HepG2 (cell line): ENCODE results near the gene C2. TPM values are rescaled to one million over a fixed set of nuclear protein-coding genes. Genes with fewer than 3 reads are reported as not detected.

Experiments used
- ATAC-seq: fragments of 200-7000 bp; cut with Tn5 transposase; 3 replicates; pipeline ENCODE4 v1.9.1; 2020; ENCODE audit warnings: mild to moderate bottlenecking, moderate library complexity
- BruUV-seq: library from RNA; stranded (reverse); fragments of 400-500 nt; replicated peaks from 2 replicates; lab custom pipeline; 2021; lab: Mats Ljungman, UMichigan
- CTCF ChIA-PET: fragments of 300-600 bp; formaldehyde crosslinking; extraction: SDS; loops from one replicate; lab custom pipeline; 2021; ENCODE audit warnings: low total read pairs, inconsistent platforms, low intra/inter-chr PET ratio; lab: Yijun Ruan, JAX
- POLR2A ChIA-PET: fragments of 350-600 bp; sonication (Branson Sonifier 250); formaldehyde crosslinking; loops from one replicate; lab custom pipeline; 2020; ENCODE audit warnings: antibody characterized with exemption, inconsistent platforms; lab: Yijun Ruan, JAX
- DNase-seq: peaks from one replicate; pipeline ENCODE4 v3.0.0-alpha.2; 2015; ENCODE audit warnings: low spot score
- FAIRE-seq: peaks from 3 replicates; lab custom pipeline; 2011; peaks lifted over from hg19 to GRCh38; lab: Jason Lieb, UNC
- H2AFZ ChIP-seq: one replicate; pipeline ENCODE4 v1.6.1; 2011; ENCODE audit warnings: low read length, inconsistent platforms
- H3K27ac ChIP-seq: fragments of 300-600 bp; 3 replicates; pipeline ENCODE4 v1.8.0; 2011; ENCODE audit warnings: mixed run types, mild to moderate bottlenecking, mixed read lengths, low read length, inconsistent platforms; ENCODE audit not compliant: insufficient read depth; ENCODE audit errors: extremely low read length
- H3K27me3 ChIP-seq, 2 experiments: fragments of 200-600 bp in 1 of 2; 2 replicates in 1 of 2; 3 replicates in 1 of 2; pipeline versions ENCODE4 v1.6.0 to v1.8.0; 2011; ENCODE audit warnings: low read length in 2 of 2, mild to moderate bottlenecking in 2 of 2, moderate library complexity in 2 of 2, inconsistent platforms in 1 of 2; ENCODE audit not compliant: insufficient read depth in 2 of 2, control insufficient read depth in 1 of 2
- H3K36me3 ChIP-seq, 2 experiments: fragments of 200-600 bp in 1 of 2; replicated peaks in 1 of 2; 2 replicates in 1 of 2; 3 replicates in 1 of 2; pipeline versions ENCODE4 v1.5.1 to v1.8.0; 2011; ENCODE audit warnings: low read length in 2 of 2, inconsistent platforms in 1 of 2; ENCODE audit not compliant: insufficient read depth in 2 of 2, control insufficient read depth in 1 of 2
- H3K4me1 ChIP-seq: 2 replicates; pipeline ENCODE4 v1.5.1; 2012; ENCODE audit warnings: low read length, inconsistent platforms; ENCODE audit not compliant: insufficient read depth
- H3K4me2 ChIP-seq: 2 replicates; pipeline ENCODE4 v1.6.0; 2011; ENCODE audit warnings: low read depth, low read length, inconsistent platforms
- H3K4me3 ChIP-seq, 3 experiments: fragments of 200-600 bp in 1 of 3; sonication (generic), shearing (Covaris generic) in 1 of 3; replicated peaks in 1 of 3; 2 replicates each; pipeline ENCODE4 v1.5.1; 2011 to 2016; ENCODE audit warnings: low read length in 3 of 3, inconsistent platforms in 2 of 3, low read depth in 2 of 3, mild to moderate bottlenecking in 2 of 3, control low read depth in 1 of 3, mixed read lengths in 1 of 3; ENCODE audit not compliant: insufficient read depth in 1 of 3
- H3K79me2 ChIP-seq: one replicate; pipeline ENCODE4 v1.6.1; 2011; ENCODE audit warnings: low read length, inconsistent platforms; ENCODE audit not compliant: insufficient read depth
- H3K9ac ChIP-seq: 2 replicates; pipeline ENCODE4 v1.6.0; 2011; ENCODE audit warnings: mild to moderate bottlenecking, low read depth, low read length, inconsistent platforms; ENCODE audit not compliant: insufficient read depth
- H3K9me3 ChIP-seq: 2 replicates; pipeline ENCODE4 v1.5.1; 2012; ENCODE audit warnings: mild to moderate bottlenecking, low read length
- H4K20me1 ChIP-seq: 2 replicates; pipeline ENCODE4 v1.6.0; 2011; ENCODE audit warnings: inconsistent platforms, mild to moderate bottlenecking, low read length, moderate library complexity; ENCODE audit not compliant: insufficient read depth
- ARNT2 ChIP-seq: sonication (generic); formaldehyde crosslinking; IDR thresholded peaks from 2 replicates; pipeline ENCODE4 v1.8.0; 2022; ENCODE audit warnings: mild to moderate bottlenecking, low read depth, missing genetic modification reagents, moderate library complexity
- ELF3 ChIP-seq: IDR thresholded peaks from 2 replicates; pipeline ENCODE4 v1.6.1; 2016; ENCODE audit warnings: missing genetic modification reagents, missing compliant biosample characterization
- ELF4 ChIP-seq: sonication (generic); formaldehyde crosslinking; IDR thresholded peaks from 2 replicates; pipeline ENCODE4 v1.5.0; 2020; ENCODE audit warnings: missing genetic modification reagents, mild to moderate bottlenecking, moderate library complexity, borderline replicate concordance
- MAFK ChIP-seq, 2 experiments: IDR thresholded peaks in 1 of 2; conservative IDR thresholded peaks in 1 of 2; 2 replicates each; pipeline ENCODE4 v1.6.1; 2011; ENCODE audit warnings: improper control_type of control experiment in 2 of 2, low read length in 2 of 2
- NFKBIZ ChIP-seq: IDR thresholded peaks from 2 replicates; pipeline ENCODE4 v1.6.1; 2018; ENCODE audit warnings: missing genetic modification reagents, missing compliant biosample characterization
- RNF219 ChIP-seq: sonication (generic); formaldehyde crosslinking; IDR thresholded peaks from 2 replicates; pipeline ENCODE4 v1.5.0; 2020; ENCODE audit warnings: mild to moderate bottlenecking, missing genetic modification reagents
- RXRA ChIP-seq: sonication (generic); formaldehyde crosslinking; IDR thresholded peaks from 2 replicates; pipeline ENCODE4 v1.5.1; 2020; ENCODE audit warnings: missing genetic modification reagents
- SIN3A ChIP-seq: IDR thresholded peaks from 2 replicates; pipeline ENCODE4 v1.6.1; 2011; ENCODE audit warnings: low read depth, mild to moderate bottlenecking, control low read depth, low read length, borderline replicate concordance
- SKIL ChIP-seq: sonication (generic); formaldehyde crosslinking; IDR thresholded peaks from 2 replicates; pipeline ENCODE4 v1.8.0; 2022; ENCODE audit warnings: missing genetic modification reagents, mild to moderate bottlenecking, moderate library complexity, borderline replicate concordance
- TAF15 ChIP-seq: fragments of 200-400 bp; formaldehyde crosslinking; IDR thresholded peaks from one replicate; pipeline ENCODE4 v1.6.1; 2018; ENCODE audit warnings: mild to moderate bottlenecking, low read depth, low read length; ENCODE audit not compliant: poor library complexity, severe bottlenecking
- ZBTB21 ChIP-seq: sonication (generic); formaldehyde crosslinking; IDR thresholded peaks from 2 replicates; pipeline ENCODE4 v1.4.0; 2020; ENCODE audit warnings: missing genetic modification reagents
- ZNF546 ChIP-seq: sonication (generic); formaldehyde crosslinking; conservative IDR thresholded peaks from 2 replicates; pipeline ENCODE4 v1.8.1; 2023; ENCODE audit warnings: mild to moderate bottlenecking, missing genetic modification reagents
- ZNF576 ChIP-seq: sonication (generic); formaldehyde crosslinking; IDR thresholded peaks from 2 replicates; pipeline ENCODE4 v1.4.0; 2020; ENCODE audit warnings: mild to moderate bottlenecking, missing genetic modification reagents
- ZNF747 ChIP-seq: sonication (generic); formaldehyde crosslinking; IDR thresholded peaks from 2 replicates; pipeline ENCODE4 v1.8.1; 2023; ENCODE audit warnings: missing genetic modification reagents, mild to moderate bottlenecking, borderline replicate concordance
- WGBS: methylation state at CpG from one replicate; pipeline ENCODE4 v1.1.6; 2017; ENCODE audit warnings: low lambda C conversion rate; 5-methylcytosine and 5-hydroxymethylcytosine counted together
- in situ Hi-C: cut with HindIII; loops from 2 replicates; pipeline ENCODE4 v1.10.0; 2017; ENCODE audit warnings: low pct_unique_long_range_greater_than_20kb; ENCODE audit not compliant: extremely low pct_ligation_motif_present
- intact Hi-C: fragments of 100-400 bp; cut with micrococcal nuclease; formaldehyde crosslinking; loops from one replicate; pipeline ENCODE4 v1.10.0; 2022; ENCODE audit not compliant: unreplicated experiment
- polyA plus RNA-seq, 8 experiments: library from polyadenylated mRNA; depleted of rRNA in 3 of 8; stranded (reverse) in 7 of 8; unstranded in 1 of 8; fragments of >200 nt; fragmentation: Illumina TruSeq in 4 of 8; extraction: Trizol in 4 of 8; gene quantifications; 2 replicates each; pipeline versions ENCODE4 v1.2.1 to v1.2.3, GENCODE V29; 2011 to 2016; ENCODE audit warnings: low read depth in 4 of 8, missing spikeins in 1 of 8, mixed read lengths in 1 of 8; ENCODE audit not compliant: insufficient read depth in 1 of 8
- total RNA-seq, 5 experiments: library from RNA; depleted of rRNA; stranded (reverse); fragments of >200 nt; fragmentation: Illumina TruSeq; extraction: Trizol; gene quantifications; 2 replicates each; pipeline ENCODE4 v1.2.3, GENCODE V29; 2016; ENCODE audit warnings: low read depth in 1 of 5
- TF ChIP-seq, protein P1 (sequence below): sonication (generic); formaldehyde crosslinking; IDR thresholded peaks from 2 replicates; pipeline ENCODE4 v1.9.0; 2021; ENCODE audit warnings: missing genetic modification reagents, borderline replicate concordance

Gene C2
- total and polyA plus RNA-seq, 2 of the 13 experiments (the other 11 are each of a cell fraction or from before 2014, with no cell fraction given): 165 to 307 TPM

DNA sequence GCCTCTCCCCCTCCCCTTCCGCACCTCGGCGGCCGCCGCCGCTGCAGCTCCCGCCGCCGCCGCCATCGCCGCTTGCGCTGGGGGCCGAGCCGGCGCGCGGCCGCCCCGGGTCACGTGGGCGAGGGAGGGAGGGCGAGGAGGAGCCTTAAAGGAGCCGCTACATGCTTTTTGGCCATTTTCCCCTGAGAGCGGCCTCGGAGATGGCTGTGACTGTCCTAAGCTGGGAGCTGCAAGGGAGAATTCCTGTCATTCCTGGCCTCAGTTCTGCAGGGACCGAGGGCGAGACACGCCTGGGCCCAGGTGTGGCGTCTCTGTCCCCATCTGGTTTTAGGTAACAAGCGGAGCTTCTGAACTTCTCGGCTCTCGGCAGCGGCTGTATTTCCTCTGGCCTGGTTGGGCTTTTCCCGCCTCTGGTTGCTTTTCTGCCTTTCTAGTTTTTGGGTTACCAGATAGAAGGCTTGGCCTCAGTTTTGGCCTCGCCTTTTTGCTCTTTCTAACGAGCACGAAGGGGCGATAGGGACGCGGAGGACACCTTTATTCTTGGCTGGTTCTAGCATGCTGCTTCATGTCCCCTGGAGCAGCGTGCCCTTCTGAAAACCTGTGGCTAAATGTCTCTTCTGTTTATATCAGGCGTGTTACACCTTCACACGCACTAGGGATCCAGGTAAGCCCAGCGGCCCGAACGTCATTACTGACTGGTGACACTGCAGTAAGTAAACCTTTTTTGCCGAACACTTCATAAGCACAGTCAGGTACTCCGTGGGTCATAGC lies 29.7 kb upstream of the C2 start, which contains the start of gene EHMT2:
Gene EHMT2, minus strand, starts transcription at position 87 of the 771 bp plus-strand sequence. Its CDS starts 21 bp downstream, at position 66.
- 2% methylated on average over 23 of the region's 49 CpGs for WGBS
- Histone ChIP-seq H3K4me2 (peak within 1 kb of the TSS; percentile 98), H3K9me3 (no peaks in the 10 kb centered on the region), H3K36me3 (peaks cover 11 to 20% of the 10 kb centered on the region in 2 experiments), H3K9ac (peak within 1 kb of the TSS; percentile 84), H2AFZ (peak within 1 kb of the TSS; percentile 66), H4K20me1 (no peaks in the 10 kb centered on the region), H3K27ac (peak within 1 kb of the TSS; percentile 73), H3K79me2 (peaks cover 26% of the 10 kb centered on the region), H3K4me3 (peak within 1 kb of the TSS; percentile 89 to 100 (median 96)), H3K4me1 (peaks cover 39% of the 10 kb centered on the region), H3K27me3 (peaks cover 0 to 7% of the 10 kb centered on the region in 2 experiments; a peak in 1 of 5 replicates)
- DNase-seq: peak; percentile 76
- FAIRE-seq: peak; percentile 63
- ChIA-PET POLR2A (interaction anchor here (0.6 to 4.7 kb wide), 26 partner anchors 10 to 1074 kb away, joined by 3 to 41 read pairs (median 6); partner anchors contain the start of genes APOM, C2, C6orf47 and CFB), CTCF (no interaction called here)
- peak; percentile 70 for ATAC-seq
- intact Hi-C loops: loop anchor here (1.0 to 5.0 kb wide), 4 partner anchors 33 to 65 kb away; no protein-coding TSS in a partner anchor
- BruUV-seq: TSS peak; percentile 91
- in situ Hi-C loops: no loop called here
- TF ChIP-seq ELF4 (CRISPR knock-in tag): peak; percentile 54; the same call in 1 of the 2 replicates
- no peak for TF ChIP-seq ZNF546 (CRISPR knock-in tag)
- peak; percentile 60; the same call in 1 of the 2 replicates for TF ChIP-seq SIN3A
- no peak for TF ChIP-seq ZNF747 (CRISPR knock-in tag)
- no peak; the same call in 1 of the 2 replicates for TF ChIP-seq RXRA (CRISPR knock-in tag)
- peak; percentile 29; the same call in 1 of the 2 replicates for TF ChIP-seq NFKBIZ (CRISPR knock-in tag)
- no peak; the same call in 1 of the 2 replicates for TF ChIP-seq ARNT2 (CRISPR knock-in tag)
- TF ChIP-seq ZNF576: no peak
- no peak for TF ChIP-seq MAFK (conservative IDR thresholded peaks at IDR 0.05 in 1 of 2, IDR thresholded peaks at IDR 0.05 in 1 of 2; ENCODE audit: low read length in 2 of 2)
- TF ChIP-seq SKIL (CRISPR knock-in tag): no peak
- TF ChIP-seq ELF3 (CRISPR knock-in tag): no peak
- TF ChIP-seq, protein P1, sequence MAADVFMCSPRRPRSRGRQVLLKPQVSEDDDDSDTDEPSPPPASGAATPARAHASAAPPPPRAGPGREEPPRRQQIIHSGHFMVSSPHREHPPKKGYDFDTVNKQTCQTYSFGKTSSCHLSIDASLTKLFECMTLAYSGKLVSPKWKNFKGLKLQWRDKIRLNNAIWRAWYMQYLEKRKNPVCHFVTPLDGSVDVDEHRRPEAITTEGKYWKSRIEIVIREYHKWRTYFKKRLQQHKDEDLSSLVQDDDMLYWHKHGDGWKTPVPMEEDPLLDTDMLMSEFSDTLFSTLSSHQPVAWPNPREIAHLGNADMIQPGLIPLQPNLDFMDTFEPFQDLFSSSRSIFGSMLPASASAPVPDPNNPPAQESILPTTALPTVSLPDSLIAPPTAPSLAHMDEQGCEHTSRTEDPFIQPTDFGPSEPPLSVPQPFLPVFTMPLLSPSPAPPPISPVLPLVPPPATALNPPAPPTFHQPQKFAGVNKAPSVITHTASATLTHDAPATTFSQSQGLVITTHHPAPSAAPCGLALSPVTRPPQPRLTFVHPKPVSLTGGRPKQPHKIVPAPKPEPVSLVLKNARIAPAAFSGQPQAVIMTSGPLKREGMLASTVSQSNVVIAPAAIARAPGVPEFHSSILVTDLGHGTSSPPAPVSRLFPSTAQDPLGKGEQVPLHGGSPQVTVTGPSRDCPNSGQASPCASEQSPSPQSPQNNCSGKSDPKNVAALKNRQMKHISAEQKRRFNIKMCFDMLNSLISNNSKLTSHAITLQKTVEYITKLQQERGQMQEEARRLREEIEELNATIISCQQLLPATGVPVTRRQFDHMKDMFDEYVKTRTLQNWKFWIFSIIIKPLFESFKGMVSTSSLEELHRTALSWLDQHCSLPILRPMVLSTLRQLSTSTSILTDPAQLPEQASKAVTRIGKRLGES (CRISPR knock-in tag): no peak
- TF ChIP-seq RNF219 (CRISPR knock-in tag): no peak
- no peak for TF ChIP-seq ZBTB21 (CRISPR knock-in tag)
- TF ChIP-seq TAF15: no peak
